Endothelial cell of umbilical vein (primary cell): ENCODE results near the gene ABTB2.

Source experiments
- GATA2 ChIP-seq: IDR thresholded peaks from 2 replicates; pipeline ENCODE4 v1.7.0; 2011; ENCODE audit warnings: low read depth, mild to moderate bottlenecking, moderate library complexity, mixed read lengths, low read length; ENCODE audit not compliant: insufficient read length, insufficient read depth
- POLR2A ChIP-seq: IDR thresholded peaks from 2 replicates; pipeline ENCODE4 v1.6.1; 2012; ENCODE audit warnings: low read depth, mild to moderate bottlenecking, control low read depth, low read length
- POLR2AphosphoS5 ChIP-seq: IDR thresholded peaks from 2 replicates; pipeline ENCODE4 v1.6.1; 2012; ENCODE audit warnings: low read depth, mild to moderate bottlenecking, control low read depth, low read length, moderate library complexity; ENCODE audit not compliant: insufficient read depth

- TF ChIP-seq POLR2AphosphoS5 (no peak), GATA2 (no peak), POLR2A (no peak)
These were observed 123.6 kb downstream of the ABTB2 start for GRCh38 chr11:34234086-34234740.
